ENCODE results near the gene NLN.

Gene NLN

DNA sequence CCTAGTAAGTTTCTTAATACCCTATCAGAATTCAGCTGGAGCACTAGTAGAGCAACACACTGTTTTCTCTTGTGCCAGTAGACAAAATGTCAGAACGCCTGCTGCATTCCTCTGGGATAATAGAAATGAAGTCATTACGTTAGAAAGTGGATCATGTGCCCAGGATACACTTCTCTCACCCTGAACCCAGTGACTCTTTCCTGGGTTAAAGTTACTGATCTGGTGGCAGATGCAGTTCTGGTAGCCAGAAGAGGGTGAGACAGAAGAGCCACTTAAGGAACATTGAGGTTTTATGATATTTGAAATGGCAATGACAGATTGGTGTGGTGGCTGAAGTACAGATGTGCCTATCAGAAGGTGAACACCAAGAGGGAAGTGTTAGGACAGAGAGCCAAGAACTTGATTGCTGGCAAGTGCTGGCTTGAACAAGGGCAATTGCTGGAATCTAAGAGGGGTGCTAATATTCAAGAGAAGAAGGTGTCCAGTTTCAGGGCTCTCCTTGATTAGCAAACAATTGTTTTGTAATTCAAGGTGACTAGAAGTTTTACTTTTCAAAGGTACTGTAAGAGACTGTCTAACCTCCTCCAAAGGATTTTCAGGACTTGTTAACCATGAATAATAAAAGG, 110.7 kb downstream of the NLN start:
- no peaks in the 10 kb centered on the region for H3K27me3 ChIP-seq (ENCODE audit: insufficient read depth, poor library complexity, severe bottlenecking)
- no peak for DNase-seq (ENCODE audit: low read depth in 1 of 2, low spot score in 1 of 2)
- TF ChIP-seq, protein P1, sequence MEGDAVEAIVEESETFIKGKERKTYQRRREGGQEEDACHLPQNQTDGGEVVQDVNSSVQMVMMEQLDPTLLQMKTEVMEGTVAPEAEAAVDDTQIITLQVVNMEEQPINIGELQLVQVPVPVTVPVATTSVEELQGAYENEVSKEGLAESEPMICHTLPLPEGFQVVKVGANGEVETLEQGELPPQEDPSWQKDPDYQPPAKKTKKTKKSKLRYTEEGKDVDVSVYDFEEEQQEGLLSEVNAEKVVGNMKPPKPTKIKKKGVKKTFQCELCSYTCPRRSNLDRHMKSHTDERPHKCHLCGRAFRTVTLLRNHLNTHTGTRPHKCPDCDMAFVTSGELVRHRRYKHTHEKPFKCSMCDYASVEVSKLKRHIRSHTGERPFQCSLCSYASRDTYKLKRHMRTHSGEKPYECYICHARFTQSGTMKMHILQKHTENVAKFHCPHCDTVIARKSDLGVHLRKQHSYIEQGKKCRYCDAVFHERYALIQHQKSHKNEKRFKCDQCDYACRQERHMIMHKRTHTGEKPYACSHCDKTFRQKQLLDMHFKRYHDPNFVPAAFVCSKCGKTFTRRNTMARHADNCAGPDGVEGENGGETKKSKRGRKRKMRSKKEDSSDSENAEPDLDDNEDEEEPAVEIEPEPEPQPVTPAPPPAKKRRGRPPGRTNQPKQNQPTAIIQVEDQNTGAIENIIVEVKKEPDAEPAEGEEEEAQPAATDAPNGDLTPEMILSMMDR (IDR thresholded peaks at IDR 0.05; ENCODE audit: insufficient read depth, low read length): no peak
- TF ChIP-seq, protein P2, sequence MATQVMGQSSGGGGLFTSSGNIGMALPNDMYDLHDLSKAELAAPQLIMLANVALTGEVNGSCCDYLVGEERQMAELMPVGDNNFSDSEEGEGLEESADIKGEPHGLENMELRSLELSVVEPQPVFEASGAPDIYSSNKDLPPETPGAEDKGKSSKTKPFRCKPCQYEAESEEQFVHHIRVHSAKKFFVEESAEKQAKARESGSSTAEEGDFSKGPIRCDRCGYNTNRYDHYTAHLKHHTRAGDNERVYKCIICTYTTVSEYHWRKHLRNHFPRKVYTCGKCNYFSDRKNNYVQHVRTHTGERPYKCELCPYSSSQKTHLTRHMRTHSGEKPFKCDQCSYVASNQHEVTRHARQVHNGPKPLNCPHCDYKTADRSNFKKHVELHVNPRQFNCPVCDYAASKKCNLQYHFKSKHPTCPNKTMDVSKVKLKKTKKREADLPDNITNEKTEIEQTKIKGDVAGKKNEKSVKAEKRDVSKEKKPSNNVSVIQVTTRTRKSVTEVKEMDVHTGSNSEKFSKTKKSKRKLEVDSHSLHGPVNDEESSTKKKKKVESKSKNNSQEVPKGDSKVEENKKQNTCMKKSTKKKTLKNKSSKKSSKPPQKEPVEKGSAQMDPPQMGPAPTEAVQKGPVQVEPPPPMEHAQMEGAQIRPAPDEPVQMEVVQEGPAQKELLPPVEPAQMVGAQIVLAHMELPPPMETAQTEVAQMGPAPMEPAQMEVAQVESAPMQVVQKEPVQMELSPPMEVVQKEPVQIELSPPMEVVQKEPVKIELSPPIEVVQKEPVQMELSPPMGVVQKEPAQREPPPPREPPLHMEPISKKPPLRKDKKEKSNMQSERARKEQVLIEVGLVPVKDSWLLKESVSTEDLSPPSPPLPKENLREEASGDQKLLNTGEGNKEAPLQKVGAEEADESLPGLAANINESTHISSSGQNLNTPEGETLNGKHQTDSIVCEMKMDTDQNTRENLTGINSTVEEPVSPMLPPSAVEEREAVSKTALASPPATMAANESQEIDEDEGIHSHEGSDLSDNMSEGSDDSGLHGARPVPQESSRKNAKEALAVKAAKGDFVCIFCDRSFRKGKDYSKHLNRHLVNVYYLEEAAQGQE (IDR thresholded peaks at IDR 0.05; ENCODE audit: insufficient replicate concordance, low read depth): no peak
- TF ChIP-seq GABPA (IDR thresholded peaks at IDR 0.05; ENCODE audit: low read depth) (no peak), POLR2AphosphoS5 (IDR thresholded peaks at IDR 0.05; ENCODE audit: low read depth) (no peak), SPI1 (IDR thresholded peaks at IDR 0.05; ENCODE audit: borderline replicate concordance, low read depth) (no peak)

GRCh38 chr5:65833780-65834179, 111.8 kb downstream of the NLN start:
- DNase-seq (ENCODE audit: low read depth in 1 of 2, low spot score in 1 of 2): no peak
- Histone ChIP-seq H3K27me3 (ENCODE audit: insufficient read depth, poor library complexity, severe bottlenecking) (no peaks in the 10 kb centered on the region), H3K4me3 (replicated peaks; ENCODE audit: insufficient read depth, low read length) (no peak overlapping the region), H3K27ac (replicated peaks) (no peak overlapping the region)
- TF ChIP-seq POLR2AphosphoS5 (IDR thresholded peaks at IDR 0.05; ENCODE audit: low read depth): no peak
- TF ChIP-seq, protein P1 (IDR thresholded peaks at IDR 0.05; ENCODE audit: insufficient read depth, low read length): no peak

More for the DNA sequence above, 110.7 kb downstream of the NLN start:
- Histone ChIP-seq H3K4me3 (replicated peaks; ENCODE audit: insufficient read depth, low read length) (no peak overlapping the region), H3K27ac (replicated peaks) (no peak overlapping the region)

GRCh38 chr5:65834306-65834705, 112.3 kb downstream of the NLN start:
- H3K27ac ChIP-seq (replicated peaks): no peak overlapping the region
- DNase-seq (ENCODE audit: low read depth in 1 of 2, low spot score in 1 of 2): no peak
- no peak for TF ChIP-seq POLR2AphosphoS5 (IDR thresholded peaks at IDR 0.05; ENCODE audit: low read depth)
- TF ChIP-seq SPI1 (IDR thresholded peaks at IDR 0.05; ENCODE audit: borderline replicate concordance, low read depth): no peak
- TF ChIP-seq GABPA (IDR thresholded peaks at IDR 0.05; ENCODE audit: low read depth): no peak
- TF ChIP-seq, protein P2 (IDR thresholded peaks at IDR 0.05; ENCODE audit: insufficient replicate concordance, low read depth): no peak
- TF ChIP-seq, protein P1 (IDR thresholded peaks at IDR 0.05; ENCODE audit: insufficient read depth, low read length): no peak

GRCh38 chr5:65835191-65835590, 113.2 kb downstream of the NLN start:
- DNase-seq (ENCODE audit: low read depth in 1 of 2, low spot score in 1 of 2): no peak
- TF ChIP-seq POLR2AphosphoS5 (IDR thresholded peaks at IDR 0.05; ENCODE audit: low read depth) (no peak), SPI1 (IDR thresholded peaks at IDR 0.05; ENCODE audit: borderline replicate concordance, low read depth) (no peak), GABPA (IDR thresholded peaks at IDR 0.05; ENCODE audit: low read depth) (no peak)
- TF ChIP-seq, protein P2 (IDR thresholded peaks at IDR 0.05; ENCODE audit: insufficient replicate concordance, low read depth): no peak
- TF ChIP-seq, protein P1 (IDR thresholded peaks at IDR 0.05; ENCODE audit: insufficient read depth, low read length): no peak
- H3K27ac ChIP-seq (replicated peaks): no peak overlapping the region
- H3K27me3 ChIP-seq (ENCODE audit: insufficient read depth, poor library complexity, severe bottlenecking): no peaks in the 10 kb centered on the region
- H3K4me3 ChIP-seq (replicated peaks; ENCODE audit: insufficient read depth, low read length): no peak overlapping the region

More at GRCh38 chr5:65834306-65834705, 112.3 kb downstream of the NLN start:
- Histone ChIP-seq H3K4me3 (replicated peaks; ENCODE audit: insufficient read depth, low read length) (no peak overlapping the region), H3K27me3 (ENCODE audit: insufficient read depth, poor library complexity, severe bottlenecking) (no peaks in the 10 kb centered on the region)

All from HL-60 (cell line).